ENCODE results near the gene LRRC26.

- TF ChIP-seq CTCF (IDR thresholded peaks at IDR 0.05) (no peak), POLR2A (IDR thresholded peaks at IDR 0.05) (no peak)
Measured at GRCh38 chr9:137174722-137175293, 5.0 kb upstream of the LRRC26 start.

Data from right lobe of liver (tissue), 4 donors.